GM23338 (cell line): ENCODE measurements around the gene SUB1. TPM values are rescaled to one million over a fixed set of nuclear protein-coding genes. Genes with fewer than 3 reads are reported as not detected.

Source experiments
- ATAC-seq: fragments of 200-7000 bp; cut with Tn5 transposase; 3 replicates; pipeline ENCODE4 v1.9.1; 2020
- DNase-seq: peaks from one replicate; pipeline ENCODE4 v3.0.0-alpha.2; 2015; ENCODE audit warnings: low spot score
- H2AFZ ChIP-seq: fragments of 200-600 bp; sonication (generic); 2 replicates; pipeline ENCODE4 v1.8.0; 2016; ENCODE audit warnings: antibody characterized with exemption, mild to moderate bottlenecking, moderate library complexity
- H3F3A ChIP-seq: fragments of 200-600 bp; sonication (generic); replicated peaks from 2 replicates; pipeline ENCODE4 v1.8.0; 2017; ENCODE audit warnings: antibody characterized with exemption, mixed run types, low read depth
- H3K27ac ChIP-seq: fragments of 200-600 bp; sonication (generic); 2 replicates; pipeline ENCODE4 v1.6.1; 2016; ENCODE audit warnings: low read depth
- H3K27me3 ChIP-seq: fragments of 200-600 bp; sonication (generic); 2 replicates; pipeline ENCODE4 v1.8.0; 2016; ENCODE audit warnings: mild to moderate bottlenecking, mixed run types, moderate library complexity; ENCODE audit not compliant: insufficient read depth
- H3K36me3 ChIP-seq: fragments of 200-600 bp; sonication (generic); 2 replicates; pipeline ENCODE4 v1.8.0; 2016; ENCODE audit warnings: mild to moderate bottlenecking; ENCODE audit not compliant: insufficient read depth
- H3K4me1 ChIP-seq: fragments of 200-600 bp; sonication (generic); 2 replicates; pipeline ENCODE4 v1.8.0; 2016; ENCODE audit warnings: mild to moderate bottlenecking, moderate library complexity; ENCODE audit not compliant: insufficient read depth
- H3K4me2 ChIP-seq: fragments of 200-600 bp; sonication (generic); 2 replicates; pipeline ENCODE4 v1.7.1; 2017; ENCODE audit warnings: mixed run types
- H3K4me3 ChIP-seq: fragments of 200-600 bp; sonication (generic); 2 replicates; pipeline ENCODE4 v1.6.1; 2016; ENCODE audit warnings: mixed run types
- H3K79me2 ChIP-seq: fragments of 200-600 bp; sonication (generic); replicated peaks from 2 replicates; pipeline ENCODE4 v1.8.0; 2017; ENCODE audit warnings: mild to moderate bottlenecking; ENCODE audit not compliant: insufficient read depth
- H3K9me2 ChIP-seq: fragments of 200-600 bp; sonication (generic); 2 replicates; pipeline ENCODE4 v1.8.0; 2017; ENCODE audit not compliant: insufficient read depth
- H4K20me1 ChIP-seq: fragments of 200-600 bp; sonication (generic); replicated peaks from 2 replicates; pipeline ENCODE4 v1.8.0; 2017; ENCODE audit warnings: mild to moderate bottlenecking; ENCODE audit not compliant: insufficient read depth
- H3K27ac Mint-ChIP-seq: 2 replicates; pipeline ENCODE4 v1.8.0; 2020; ENCODE audit warnings: inconsistent platforms, mild to moderate bottlenecking, moderate library complexity, mixed read lengths
- H3K27me3 Mint-ChIP-seq: 3 replicates; pipeline ENCODE4 v1.8.0; 2022; ENCODE audit warnings: low read depth, mild to moderate bottlenecking, moderate library complexity, mixed read lengths, inconsistent platforms; ENCODE audit not compliant: insufficient read depth, poor library complexity
- H3K36me3 Mint-ChIP-seq: 3 replicates; pipeline ENCODE4 v1.8.0; 2021; ENCODE audit warnings: low read depth, mild to moderate bottlenecking, inconsistent platforms, moderate library complexity, mixed read lengths
- H3K4me1 Mint-ChIP-seq: 3 replicates; pipeline ENCODE4 v1.8.0; 2020; ENCODE audit warnings: mild to moderate bottlenecking, inconsistent platforms, mixed read lengths
- H3K4me3 Mint-ChIP-seq: 3 replicates; pipeline ENCODE4 v1.8.0; 2021; ENCODE audit warnings: moderate library complexity, mild to moderate bottlenecking, inconsistent platforms, mixed read lengths
- H3K9me3 Mint-ChIP-seq: 3 replicates; pipeline ENCODE4 v1.8.0; 2020; ENCODE audit warnings: moderate library complexity, mild to moderate bottlenecking, inconsistent platforms, mixed read lengths
- CREB1 ChIP-seq: fragments of 250-450 bp; sonication (Bioruptor Pico); IDR thresholded peaks from 2 replicates; pipeline ENCODE4 v1.5.0; 2020; ENCODE audit warnings: low read depth, mild to moderate bottlenecking, moderate library complexity
- CTCF ChIP-seq, 2 experiments: fragments of 200-600 bp in 1 of 2; sonication (generic) in 1 of 2; conservative IDR thresholded peaks; 2 replicates each; pipeline versions ENCODE4 v1.5.1 to v1.6.1; 2016 to 2017; ENCODE audit warnings: antibody characterized with exemption in 2 of 2, low read depth in 2 of 2, mild to moderate bottlenecking in 2 of 2, moderate library complexity in 1 of 2
- ETS1 ChIP-seq: IDR thresholded peaks from 2 replicates; pipeline ENCODE4 v1.6.1; 2016; ENCODE audit warnings: antibody characterized with exemption
- EZH2 ChIP-seq: fragments of 200-600 bp; sonication (generic); IDR thresholded peaks from one replicate; pipeline ENCODE4 v1.8.0; 2017; ENCODE audit warnings: antibody characterized with exemption, mild to moderate bottlenecking, low read depth; ENCODE audit not compliant: unreplicated experiment
- EZH2phosphoT487 ChIP-seq: fragments of 200-600 bp; sonication (generic); IDR thresholded peaks from one replicate; pipeline ENCODE4 v1.8.1; 2018; ENCODE audit warnings: antibody characterized with exemption; ENCODE audit not compliant: unreplicated experiment
- JUNB ChIP-seq: IDR thresholded peaks from one replicate; pipeline ENCODE4 v1.6.1; 2016; ENCODE audit warnings: antibody characterized with exemption; ENCODE audit not compliant: unreplicated experiment
- NANOG ChIP-seq: IDR thresholded peaks from 2 replicates; pipeline ENCODE4 v1.6.1; 2016; ENCODE audit warnings: antibody characterized with exemption, borderline replicate concordance
- POLR2AphosphoS5 ChIP-seq: IDR thresholded peaks from 2 replicates; pipeline ENCODE4 v1.6.1; 2016; ENCODE audit warnings: antibody characterized with exemption, low read depth
- REST ChIP-seq: IDR thresholded peaks from one replicate; pipeline ENCODE4 v1.6.1; 2018; ENCODE audit warnings: antibody characterized with exemption; ENCODE audit not compliant: unreplicated experiment
- STAT1 ChIP-seq: IDR thresholded peaks from one replicate; pipeline ENCODE4 v1.6.1; 2016; ENCODE audit warnings: antibody characterized with exemption; ENCODE audit not compliant: unreplicated experiment
- ZNF114 ChIP-seq: fragments of 250-450 bp; sonication (Bioruptor Pico); IDR thresholded peaks from 2 replicates; pipeline ENCODE4 v1.5.0; 2020; ENCODE audit warnings: mild to moderate bottlenecking, moderate library complexity
- ZNF331 ChIP-seq: fragments of 250-450 bp; sonication (Bioruptor Pico); IDR thresholded peaks from 2 replicates; pipeline ENCODE4 v1.5.0; 2020; ENCODE audit warnings: low read depth, mild to moderate bottlenecking, moderate library complexity
- ZNF462 ChIP-seq: fragments of 250-450 bp; sonication (Bioruptor Pico); IDR thresholded peaks from 2 replicates; pipeline ENCODE4 v1.5.0; 2020; ENCODE audit warnings: mild to moderate bottlenecking, moderate library complexity
- polyA plus RNA-seq: library from polyadenylated mRNA; unstranded; fragments of >200 nt; fragmentation: Nextera tagmentation; extraction: Ambion mirVana; gene quantifications from 2 replicates; pipeline ENCODE4 v1.2.1, GENCODE V29; 2016
- total RNA-seq: library from RNA; depleted of rRNA; stranded (reverse); fragments of >200 nt; shearing (Covaris generic); gene quantifications from 2 replicates; pipeline ENCODE4 v1.2.3, GENCODE V29; 2014

Gene SUB1
- total and polyA plus RNA-seq, 2 experiments from 2014 or later, result 365 to 1,041 TPM

- H3K27ac Mint-ChIP-seq, result no peak overlapping the region
- TF ChIP-seq CTCF (conservative IDR thresholded peaks at IDR 0.05; ENCODE audit: low read depth in 2 of 2), result no peak
- no peak for TF ChIP-seq EZH2
- no peak for TF ChIP-seq STAT1
- TF ChIP-seq ZNF114 (CRISPR knock-in tag), result no peak
- no peak for TF ChIP-seq EZH2phosphoT487
- TF ChIP-seq ZNF331 (CRISPR knock-in tag), result no peak
- no peak for TF ChIP-seq NANOG
- TF ChIP-seq ZNF462 (CRISPR knock-in tag), result no peak
- no peak for TF ChIP-seq REST
- TF ChIP-seq JUNB, result no peak
- TF ChIP-seq ETS1, result no peak
- TF ChIP-seq POLR2AphosphoS5, result no peak
- TF ChIP-seq CREB1 (CRISPR knock-in tag), result no peak
Observed at GRCh38 chr5:32578764-32579163, 6.6 kb upstream of the SUB1 start.

More at GRCh38 chr5:32578764-32579163, 6.6 kb upstream of the SUB1 start:
- Histone ChIP-seq H3K36me3 (no peaks in the 10 kb centered on the region), H4K20me1 (no peaks in the 10 kb centered on the region), H2AFZ (no peak overlapping the region), H3K9me2 (no peaks in the 10 kb centered on the region), H3K4me2 (no peak overlapping the region), H3K27me3 (no peaks in the 10 kb centered on the region), H3F3A (no peaks in the 10 kb centered on the region), H3K27ac (no peak overlapping the region), H3K4me1 (peaks cover 15% of the 10 kb centered on the region), H3K79me2 (no peaks in the 10 kb centered on the region), H3K4me3 (no peak overlapping the region)
- Mint-ChIP-seq H3K9me3 (no peaks in the 10 kb centered on the region; the same call in 2 of the 3 replicates), H3K36me3 (no peaks in the 10 kb centered on the region; the same call in 2 of the 3 replicates), H3K4me1 (peaks cover 41% of the 10 kb centered on the region), H3K27me3 (peaks cover 7% of the 10 kb centered on the region), H3K4me3 (no peak overlapping the region)
- no peak for DNase-seq
- no peak for ATAC-seq
